Neuronal stem cell (in vitro differentiated cells): ENCODE results near the gene ARF3.

Experiments
- DNase-seq: peaks from one replicate; pipeline ENCODE4 v3.0.0-alpha.2; 2013; ENCODE audit warnings: low spot score
- H2AFZ ChIP-seq: one replicate; pipeline ENCODE4 v1.6.1; 2013; ENCODE audit warnings: mild to moderate bottlenecking, low read length, inconsistent platforms
- H2AK5ac ChIP-seq: 2 replicates; pipeline ENCODE4 v1.6.1; 2013; ENCODE audit warnings: low read depth, mild to moderate bottlenecking, inconsistent platforms, low read length, moderate library complexity, mixed read lengths
- H2BK120ac ChIP-seq: 2 replicates; pipeline ENCODE4 v1.6.1; 2013; ENCODE audit warnings: low read depth, mild to moderate bottlenecking, inconsistent platforms, low read length, moderate library complexity, mixed read lengths
- H2BK12ac ChIP-seq: one replicate; pipeline ENCODE4 v1.6.1; 2013; ENCODE audit warnings: low read length, inconsistent platforms
- H2BK15ac ChIP-seq: 2 replicates; pipeline ENCODE4 v1.6.1; 2013; ENCODE audit warnings: mild to moderate bottlenecking, low read length, inconsistent platforms, mixed read lengths
- H2BK5ac ChIP-seq: one replicate; pipeline ENCODE4 v1.6.1; 2013; ENCODE audit warnings: inconsistent platforms, mild to moderate bottlenecking, low read length, moderate library complexity
- H3K14ac ChIP-seq: one replicate; pipeline ENCODE4 v1.6.1; 2013; ENCODE audit warnings: low read length, inconsistent platforms
- H3K18ac ChIP-seq: 2 replicates; pipeline ENCODE4 v1.6.1; 2013; ENCODE audit warnings: low read length, inconsistent platforms
- H3K23ac ChIP-seq: 2 replicates; pipeline ENCODE4 v1.6.1; 2013; ENCODE audit warnings: low read depth, mild to moderate bottlenecking, mixed read lengths, low read length, inconsistent platforms; ENCODE audit not compliant: poor library complexity
- H3K27ac ChIP-seq: replicated peaks from 3 replicates; pipeline ENCODE4 v1.5.1; 2013; ENCODE audit warnings: low read length, inconsistent platforms
- H3K27me3 ChIP-seq, 3 experiments: 2 replicates each; pipeline ENCODE4 v1.6.1; 2013; ENCODE audit warnings: low read length in 3 of 3, mild to moderate bottlenecking in 2 of 3, inconsistent platforms in 1 of 3, low read depth in 1 of 3, mixed read lengths in 1 of 3, moderate library complexity in 1 of 3; ENCODE audit not compliant: control insufficient read depth in 3 of 3, insufficient read depth in 3 of 3
- H3K36me3 ChIP-seq, 2 donors: replicated peaks in 1 of 2; 2 replicates each; pipeline ENCODE4 v1.6.1; 2013; ENCODE audit warnings: low read length in 2 of 2; ENCODE audit not compliant: control insufficient read depth in 2 of 2, insufficient read depth in 2 of 2
- H3K4ac ChIP-seq: 2 replicates; pipeline ENCODE4 v1.6.1; 2013; ENCODE audit warnings: inconsistent platforms, mild to moderate bottlenecking, low read length, moderate library complexity
- H3K4me1 ChIP-seq, 2 donors: 1 replicate in 1 of 2; 2 replicates in 1 of 2; pipeline ENCODE4 v1.6.1; 2013; ENCODE audit warnings: low read length in 2 of 2, low read depth in 1 of 2; ENCODE audit not compliant: control insufficient read depth in 2 of 2, insufficient read depth in 1 of 2
- H3K4me2 ChIP-seq: one replicate; pipeline ENCODE4 v1.6.1; 2013; ENCODE audit warnings: mild to moderate bottlenecking, low read length, inconsistent platforms; ENCODE audit not compliant: insufficient read depth, poor library complexity, severe bottlenecking
- H3K4me3 ChIP-seq, 2 donors: 2 replicates each; pipeline ENCODE4 v1.5.1; 2013; ENCODE audit warnings: low read length in 2 of 2, mild to moderate bottlenecking in 2 of 2, inconsistent platforms in 1 of 2, moderate library complexity in 1 of 2
- H3K79me1 ChIP-seq: one replicate; pipeline ENCODE4 v1.6.1; 2013; ENCODE audit warnings: low read depth, mild to moderate bottlenecking, inconsistent platforms, low read length, moderate library complexity
- H3K9ac ChIP-seq: one replicate; pipeline ENCODE4 v1.6.1; 2013; ENCODE audit warnings: mild to moderate bottlenecking, low read depth, low read length, inconsistent platforms; ENCODE audit not compliant: poor library complexity
- H3K9me3 ChIP-seq, 2 donors: replicated peaks in 1 of 2; 2 replicates each; pipeline versions ENCODE3 to v1.6.1; 2013; ENCODE audit warnings: low read length in 2 of 2, mild to moderate bottlenecking in 2 of 2, inconsistent platforms in 1 of 2, low read depth in 1 of 2, mixed read lengths in 1 of 2, moderate library complexity in 1 of 2; ENCODE audit not compliant: control insufficient read depth in 2 of 2, insufficient read depth in 1 of 2
- H4K8ac ChIP-seq: one replicate; pipeline ENCODE4 v1.6.1; 2013; ENCODE audit warnings: low read depth, mild to moderate bottlenecking, inconsistent platforms, low read length, moderate library complexity
- H4K91ac ChIP-seq: one replicate; pipeline ENCODE4 v1.6.1; 2013; ENCODE audit warnings: low read length, low read depth, mild to moderate bottlenecking, inconsistent platforms; ENCODE audit not compliant: poor library complexity
- WGBS, 2 donors: extraction: QIAGEN DNeasy Blood & Tissue Kit; methylation state at CpG; one replicate each; pipeline ENCODE4 v1.1.7; 2013; ENCODE audit warnings: missing lambda C conversion rate in 2 of 2, mixed read lengths in 1 of 2; ENCODE audit not compliant: insufficient read length in 2 of 2, insufficient replicate concordance in 1 of 2; ENCODE audit errors: extremely low coverage in 2 of 2; 5-methylcytosine and 5-hydroxymethylcytosine counted together

The ARF3 gene

GRCh38 chr12:48946943-48947342, 10.3 kb downstream of the ARF3 start:
- Histone ChIP-seq H2BK12ac (no peak overlapping the region), H3K4me1 (no peaks in the 10 kb centered on the region), H4K91ac (no peak overlapping the region), H3K9me3 (no peaks in the 10 kb centered on the region), H3K4me2 (no peak overlapping the region), H2BK5ac (no peak overlapping the region), H3K18ac (no peak overlapping the region), H3K4me3 (no peak overlapping the region), H3K79me1 (peaks cover 6% of the 10 kb centered on the region), H4K8ac (no peak overlapping the region), H2BK15ac (no peak overlapping the region), H3K9ac (no peak overlapping the region), H3K14ac (no peak overlapping the region), H3K23ac (no peak overlapping the region), H2AK5ac (no peak overlapping the region), H2AFZ (no peak overlapping the region), H3K27ac (no peak overlapping the region), H3K4ac (no peak overlapping the region), H2BK120ac (no peak overlapping the region), H3K36me3 (peaks cover 9 to 62% of the 10 kb centered on the region in 2 donors), H3K27me3 (no peaks in the 10 kb centered on the region)
- WGBS, 2 donors = no CpG with 5 or more reads among the region's 6 CpGs
- DNase-seq = no peak

GRCh38 chr12:48946205-48946604, 11.1 kb downstream of the ARF3 start:
- Histone ChIP-seq H3K4me2 (no peak overlapping the region), H3K23ac (no peak overlapping the region)
- no peak for DNase-seq

DNA sequence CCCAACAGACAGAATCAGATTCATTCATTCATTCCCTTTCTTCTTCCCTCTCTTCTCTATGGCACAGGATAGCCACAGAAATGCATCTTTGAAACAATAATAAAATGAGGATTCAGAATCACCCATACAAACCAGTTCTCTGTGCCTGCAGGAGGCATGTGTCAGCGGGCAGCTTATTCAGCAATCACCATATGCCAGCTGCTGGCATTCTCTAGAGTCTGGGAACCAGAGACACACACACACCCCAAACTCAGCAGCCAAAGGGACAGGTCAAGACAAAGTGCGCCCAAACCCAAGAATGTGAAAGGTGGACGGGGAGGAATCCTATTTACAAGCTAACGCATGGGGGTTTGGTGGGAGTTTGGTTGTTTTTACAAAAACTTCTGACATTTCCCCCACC, 14.1 kb downstream of the ARF3 start:
- no CpG with 5 or more reads among the region's 4 CpGs for WGBS, 2 donors
- no peak overlapping the region for H4K91ac ChIP-seq
- H2AK5ac ChIP-seq = no peak overlapping the region
- no peak overlapping the region for H2BK12ac ChIP-seq
- no peak for DNase-seq
- no peak overlapping the region for H2AFZ ChIP-seq
- no peak overlapping the region for H3K4ac ChIP-seq
- H3K4me3 ChIP-seq = no peak overlapping the region
- no peak overlapping the region for H3K18ac ChIP-seq
- no peak overlapping the region for H3K9ac ChIP-seq
- H3K79me1 ChIP-seq = peaks cover 7% of the 10 kb centered on the region
- no peak overlapping the region for H2BK5ac ChIP-seq
- no peak overlapping the region for H2BK15ac ChIP-seq
- H3K27ac ChIP-seq = no peak overlapping the region
- no peak overlapping the region for H2BK120ac ChIP-seq
- H3K27me3 ChIP-seq = no peaks in the 10 kb centered on the region
- no peaks in the 10 kb centered on the region for H3K9me3 ChIP-seq
- H3K4me1 ChIP-seq = no peaks in the 10 kb centered on the region
- H4K8ac ChIP-seq = no peak overlapping the region
- H3K4me2 ChIP-seq = no peak overlapping the region
- H3K14ac ChIP-seq = no peak overlapping the region
- peaks cover 40 to 80% of the 10 kb centered on the region in 2 donors for H3K36me3 ChIP-seq
- no peak overlapping the region for H3K23ac ChIP-seq

More at GRCh38 chr12:48946205-48946604, 11.1 kb downstream of the ARF3 start:
- Histone ChIP-seq H3K27ac (no peak overlapping the region), H3K27me3 (no peaks in the 10 kb centered on the region), H2BK5ac (no peak overlapping the region), H4K91ac (no peak overlapping the region), H3K4ac (no peak overlapping the region), H3K18ac (no peak overlapping the region), H2BK15ac (no peak overlapping the region), H3K9ac (no peak overlapping the region), H3K36me3 (peaks cover 14 to 64% of the 10 kb centered on the region in 2 donors), H3K4me3 (no peak overlapping the region), H3K14ac (no peak overlapping the region), H2AFZ (no peak overlapping the region), H2BK12ac (no peak overlapping the region), H3K4me1 (no peaks in the 10 kb centered on the region), H3K79me1 (peaks cover 8% of the 10 kb centered on the region), H2BK120ac (no peak overlapping the region), H4K8ac (no peak overlapping the region), H3K9me3 (no peaks in the 10 kb centered on the region), H2AK5ac (no peak overlapping the region)

DNA sequence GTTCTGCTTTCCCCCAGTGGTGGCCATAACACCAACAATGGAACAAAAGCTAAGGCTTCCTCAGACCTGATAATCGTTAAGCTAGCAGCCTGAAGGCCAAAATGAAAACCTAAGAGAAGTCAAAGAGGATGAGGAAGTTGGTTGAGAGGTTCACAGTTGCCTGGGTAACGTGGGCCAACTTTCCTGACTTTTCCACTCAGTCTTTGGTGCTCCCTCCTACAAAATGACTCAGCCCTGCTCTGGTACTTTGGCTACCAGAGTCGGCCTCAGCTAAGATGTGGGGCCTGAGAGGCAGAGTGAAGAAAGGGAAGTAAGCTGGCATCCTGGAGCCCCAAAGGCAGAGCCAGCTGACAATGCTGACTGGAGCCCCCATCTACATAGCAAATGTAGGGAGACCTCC, 17.1 kb downstream of the ARF3 start:
- Histone ChIP-seq H3K14ac (no peak overlapping the region), H3K4me3 (no peak overlapping the region), H2BK15ac (no peak overlapping the region), H2AFZ (no peak overlapping the region), H4K8ac (no peak overlapping the region), H3K79me1 (peaks cover 4% of the 10 kb centered on the region), H3K27ac (no peak overlapping the region), H2AK5ac (no peak overlapping the region), H3K9me3 (no peaks in the 10 kb centered on the region), H2BK12ac (no peak overlapping the region), H3K4ac (no peak overlapping the region), H3K4me1 (no peaks in the 10 kb centered on the region), H4K91ac (no peak overlapping the region), H3K18ac (no peak overlapping the region), H3K23ac (no peak overlapping the region), H2BK5ac (no peak overlapping the region), H3K27me3 (no peaks in the 10 kb centered on the region), H3K9ac (no peak overlapping the region), H3K36me3 (peaks cover 53 to 92% of the 10 kb centered on the region in 2 donors), H3K4me2 (no peak overlapping the region), H2BK120ac (no peak overlapping the region)
- no peak for DNase-seq
- WGBS, 2 donors = no CpG with 5 or more reads among the region's 3 CpGs
